K562 (cell line): ENCODE data around the gene VPS13C.

Experiments used
- ETV5 ChIP-seq: sonication (generic); formaldehyde crosslinking; IDR thresholded peaks from 2 replicates; pipeline ENCODE4 v1.4.0; 2020; ENCODE audit warnings: low read depth, mild to moderate bottlenecking, missing genetic modification reagents
- EZH2 ChIP-seq: IDR thresholded peaks from 2 replicates; pipeline ENCODE4 v1.6.1; 2012; ENCODE audit warnings: low read depth, mild to moderate bottlenecking, inconsistent platforms, low read length, borderline replicate concordance
- ZNF121 ChIP-seq: sonication (generic); formaldehyde crosslinking; conservative IDR thresholded peaks from 2 replicates; pipeline ENCODE4 v1.8.0; 2022; ENCODE audit warnings: missing genetic modification reagents

DNA sequence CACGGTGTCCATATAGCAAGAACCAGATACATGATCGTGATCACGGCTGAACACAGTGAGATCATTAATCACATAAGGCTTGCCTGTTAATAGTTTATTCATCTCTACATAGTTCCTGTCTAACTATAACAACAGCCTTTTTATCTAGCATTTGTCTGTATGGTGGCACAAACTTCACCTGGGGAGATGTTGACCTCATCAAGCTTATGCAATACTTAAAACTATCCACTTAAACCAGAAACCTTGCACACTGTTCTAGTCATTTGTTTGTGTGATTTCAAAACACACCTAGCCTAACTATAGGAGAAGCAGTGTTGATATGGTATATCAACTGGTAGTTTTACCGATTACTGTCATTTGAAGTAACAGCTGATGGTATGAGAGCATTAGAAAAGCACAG lies 124.8 kb downstream of the VPS13C start:
- TF ChIP-seq EZH2 (no peak), ETV5 (no peak), ZNF121 (no peak)
